ENCODE data around the gene BAG5.
"Not testable (repeated sequence)": the region's sequence is repeated elsewhere in the genome, so short reads cannot be mapped to it uniquely, and the experiment has no call there.

BAG5 gene

DNA sequence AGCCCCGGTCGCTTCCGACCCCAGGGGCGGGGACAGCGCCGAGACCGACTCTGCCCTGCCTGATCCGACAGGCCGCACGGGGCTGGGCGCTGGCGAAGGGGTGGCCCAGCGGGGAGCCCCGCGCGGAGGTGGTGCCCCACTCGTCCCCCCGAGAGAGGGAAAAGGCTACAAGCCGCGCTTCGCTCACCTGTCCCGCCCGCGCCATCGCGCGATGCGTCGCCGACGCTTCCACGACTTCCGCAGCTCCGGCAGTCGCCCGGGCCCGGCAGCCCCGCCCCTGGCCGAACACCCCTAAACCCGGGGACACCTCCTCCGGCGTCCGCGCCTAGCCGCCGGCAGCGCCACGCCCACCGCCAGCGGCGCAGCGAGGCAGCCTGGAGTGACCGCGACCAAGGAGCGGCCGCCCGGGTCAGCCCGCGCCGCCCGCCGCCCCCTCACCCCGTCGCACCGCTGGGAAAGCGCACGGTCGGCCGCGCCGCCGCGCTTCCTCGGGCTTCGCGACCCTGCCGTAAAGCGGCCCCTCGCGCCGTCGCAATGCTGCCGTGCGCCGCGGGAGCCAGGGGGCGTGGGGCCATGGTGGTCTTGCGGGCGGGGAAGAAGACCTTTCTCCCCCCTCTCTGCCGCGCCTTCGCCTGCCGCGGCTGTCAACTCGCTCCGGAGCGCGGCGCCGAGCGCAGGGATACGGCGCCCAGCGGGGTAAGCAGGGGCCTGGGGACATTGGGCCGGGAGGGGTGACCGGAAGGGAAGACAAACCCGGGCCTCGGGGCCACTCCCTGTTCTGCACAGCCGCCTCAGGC is at the start of gene BAG5, which contains the start of gene COA8:
BAG5 (minus strand) TSS at position 229 of the 797 bp plus-strand sequence. CDS start 1,493 bp downstream, outside the sequence.
COA8 (plus strand) TSS at position 532 of the 797 bp plus-strand sequence; CDS start at position 574, 42 bp downstream.
- DNase-seq = peak; percentile 84

GRCh38 chr14:103611215-103611614 is 48.8 kb upstream of the BAG5 start:
- no peak for DNase-seq

GRCh38 chr14:103609081-103609480 is 46.6 kb upstream of the BAG5 start:
- DNase-seq = not testable (repeated sequence)

DNA sequence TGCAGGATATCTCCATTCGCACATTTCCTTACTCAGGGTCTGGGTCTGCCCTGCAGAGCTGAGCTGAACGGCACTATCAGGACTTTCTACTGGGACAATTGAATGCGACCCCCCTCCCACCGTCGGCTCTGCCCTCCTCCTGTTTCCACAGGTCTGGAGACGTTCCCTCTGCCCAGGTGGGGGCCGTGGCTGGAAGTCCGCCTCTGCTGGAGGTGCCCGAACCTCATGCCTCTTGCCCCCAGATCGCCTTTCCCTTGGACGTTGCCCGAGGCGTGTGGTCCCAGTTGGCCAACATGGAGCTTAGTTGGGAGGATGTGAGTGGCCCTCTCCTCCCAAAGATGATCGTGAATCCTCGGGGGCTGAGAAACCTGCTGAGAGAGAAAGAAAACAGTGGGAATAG is 45.4 kb upstream of the BAG5 start:
- no peak for DNase-seq

DNA sequence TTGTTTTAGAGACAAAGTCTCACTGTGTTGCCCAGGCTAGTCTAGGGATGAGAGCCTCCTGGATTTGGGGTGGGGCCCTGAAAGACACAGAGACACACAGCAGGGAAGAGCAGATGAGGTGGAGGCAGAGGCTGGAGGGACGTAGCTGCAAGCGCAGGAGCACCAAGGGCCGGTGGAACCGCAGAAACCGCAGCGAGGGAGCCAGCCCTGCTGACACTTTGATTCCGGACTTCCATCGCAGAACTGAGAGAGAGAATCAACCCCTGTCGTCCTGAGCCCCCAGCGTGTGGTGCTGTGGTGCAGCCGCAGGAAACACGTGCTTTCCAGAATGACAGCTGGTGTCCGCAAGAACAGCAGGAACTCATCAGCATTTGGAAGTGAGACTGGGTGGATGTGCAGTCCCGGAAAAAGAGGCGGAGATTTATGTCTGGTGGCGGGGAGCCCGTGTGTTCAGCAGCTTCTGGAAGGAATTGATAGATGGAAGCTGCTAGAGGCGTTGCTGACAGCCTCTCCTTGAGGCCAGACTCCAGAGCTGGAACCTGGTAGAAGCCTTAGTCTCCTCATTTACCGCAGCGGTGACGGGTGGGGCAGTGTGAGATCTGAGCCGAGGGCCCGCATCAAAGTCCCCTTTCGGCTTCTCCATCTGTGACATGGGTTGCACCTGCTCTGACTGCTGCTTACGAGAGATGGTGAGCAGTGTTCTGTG is 44.7 kb upstream of the BAG5 start:
- DNase-seq = peak; percentile 48

- no peak for DNase-seq
Observed at GRCh38 chr14:103604620-103605019, 42.2 kb upstream of the BAG5 start.

DNA sequence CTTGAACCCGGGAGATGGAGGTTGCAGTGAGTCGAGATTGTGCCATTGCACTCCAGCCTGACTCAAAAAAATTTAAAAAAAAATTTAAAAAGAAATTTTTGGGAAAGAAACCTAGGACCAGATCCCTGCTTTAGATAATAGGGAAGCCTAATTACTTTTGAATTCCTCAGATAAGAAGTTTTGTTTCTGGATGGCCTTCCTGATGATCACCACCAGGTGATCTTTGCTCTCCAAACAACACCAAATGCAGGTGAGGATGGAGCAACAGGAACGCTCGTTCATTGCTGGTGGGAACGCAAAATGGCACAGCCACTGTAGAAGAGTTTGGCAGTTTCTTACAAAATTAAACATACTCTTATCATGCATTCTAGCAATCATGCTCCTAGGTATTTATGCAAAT is 38.0 kb upstream of the BAG5 start:
- DNase-seq = no peak

- no peak for DNase-seq
Observed at GRCh38 chr14:103597623-103598377, 35.3 kb upstream of the BAG5 start.

DNA sequence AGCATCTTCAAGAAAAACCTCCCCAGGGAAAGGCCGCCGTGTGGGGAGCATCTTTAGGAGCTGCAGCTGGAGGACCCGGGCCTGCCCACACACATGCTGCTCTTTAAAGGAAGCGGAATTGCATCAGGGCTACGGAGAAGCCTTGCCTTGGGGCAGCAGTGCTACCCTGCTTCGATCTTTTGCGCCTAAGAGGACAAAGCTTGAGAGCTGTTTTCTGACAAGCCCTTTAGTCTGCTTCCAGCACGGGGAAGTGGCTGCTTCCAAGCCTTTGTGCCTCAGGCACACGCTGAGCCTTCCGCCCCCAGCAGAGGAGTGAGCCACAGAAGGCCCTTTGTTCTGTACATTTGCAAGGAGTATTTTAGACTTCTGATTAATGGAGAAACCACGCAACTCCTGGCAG is 31.8 kb upstream of the BAG5 start:
- DNase-seq = no peak

DNA sequence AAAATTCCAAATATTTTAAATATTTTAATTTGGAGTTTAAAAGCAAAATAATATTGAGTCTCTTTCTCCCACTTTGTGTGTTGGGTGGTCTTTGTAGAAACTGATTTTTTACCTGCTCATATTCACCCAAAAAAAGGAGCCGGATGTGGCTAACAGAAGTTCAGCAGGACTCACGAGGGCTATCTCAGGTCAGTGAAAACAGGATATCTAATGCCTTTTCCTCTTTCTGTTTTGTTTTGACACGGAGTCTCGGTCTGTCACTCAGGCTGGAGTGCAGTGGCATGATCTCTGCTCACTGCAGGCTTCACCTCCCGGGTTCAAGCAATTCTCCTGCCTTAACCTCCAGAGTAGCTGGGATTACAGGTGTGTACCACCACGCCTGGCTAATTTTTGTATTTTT is 31.1 kb upstream of the BAG5 start:
- no peak for DNase-seq

DNA sequence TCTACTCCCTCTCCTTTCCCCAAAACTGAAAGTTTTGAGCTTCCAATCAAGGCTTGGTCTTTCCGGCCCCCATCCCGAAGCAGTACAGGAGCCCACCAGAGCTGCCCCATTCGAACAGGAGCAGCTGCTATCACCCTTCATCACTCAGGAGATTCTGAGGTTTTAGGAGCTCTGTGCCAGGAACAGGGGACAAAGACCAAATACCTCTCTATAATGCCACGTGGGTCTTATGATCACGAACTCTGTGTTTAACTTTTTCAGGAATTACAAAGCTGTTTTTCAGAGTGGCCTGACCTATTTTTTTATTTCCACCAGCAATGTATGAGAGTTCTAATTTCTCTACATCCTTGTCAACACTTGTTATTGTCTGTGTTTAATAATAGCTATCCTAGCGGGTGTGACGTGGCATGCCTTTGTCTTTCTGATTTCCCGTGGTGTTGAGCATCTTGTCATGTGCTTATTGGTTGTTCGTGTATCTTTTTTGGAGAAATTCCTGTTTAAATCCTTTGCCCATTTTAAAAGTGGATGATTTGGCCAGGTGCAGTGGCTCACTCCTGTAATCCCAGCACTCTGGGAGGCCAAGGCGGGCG is 22.0 kb upstream of the BAG5 start:
- no peak for DNase-seq

DNA sequence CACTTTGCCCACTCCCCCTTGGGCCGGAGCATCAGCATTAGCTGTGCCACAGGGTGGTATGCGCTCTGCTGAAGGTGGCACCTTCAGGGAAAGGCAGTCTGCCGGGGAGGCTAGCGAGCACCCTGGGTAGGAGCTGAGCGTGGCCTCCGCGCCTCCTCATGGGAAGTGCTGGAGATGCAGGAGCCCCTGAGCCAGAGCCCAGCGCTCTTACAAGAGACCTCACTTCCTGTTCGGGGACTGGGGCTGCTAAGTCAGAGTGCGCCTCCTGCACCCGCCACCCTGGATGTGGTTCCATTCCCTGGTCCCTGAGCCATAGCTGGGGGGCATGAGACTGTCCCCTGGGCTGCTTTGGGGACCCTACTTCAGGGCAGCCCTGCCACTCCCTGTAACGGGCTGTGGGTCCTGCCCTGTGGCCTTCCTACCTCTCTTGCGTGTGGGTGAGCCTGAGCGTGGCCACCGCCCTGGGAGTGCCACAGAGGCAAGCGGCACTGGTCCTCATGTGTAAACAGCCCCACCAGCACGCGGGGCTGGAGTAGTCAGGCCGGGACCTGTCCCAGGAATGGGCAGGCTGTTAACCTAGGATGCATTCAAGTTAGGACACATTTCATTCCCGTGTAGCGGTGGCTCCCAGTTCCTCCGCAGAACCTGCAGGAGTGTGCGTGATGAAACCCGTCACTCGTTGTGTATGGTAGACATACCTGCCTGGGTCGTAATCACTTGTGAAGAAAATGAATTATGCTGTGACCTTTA is 19.7 kb upstream of the BAG5 start:
- DNase-seq = no peak

DNA sequence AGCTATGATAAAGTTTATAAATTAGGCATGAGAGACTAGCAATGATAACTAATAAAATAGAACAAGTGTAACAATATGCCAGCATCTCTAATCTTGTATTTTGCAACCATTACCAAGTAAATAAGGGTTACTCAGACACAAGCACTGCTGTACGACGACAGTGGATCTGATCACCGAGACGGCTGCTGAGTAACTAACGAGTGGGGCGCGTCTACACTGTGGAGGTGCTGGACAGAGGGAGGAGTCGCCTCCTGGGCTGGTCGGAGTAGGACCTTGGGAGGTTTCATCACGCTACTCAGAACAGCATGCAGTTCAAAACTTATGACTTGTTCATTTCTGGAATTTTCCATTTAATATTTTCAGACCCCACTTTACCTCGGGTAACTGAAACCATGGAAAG is 18.7 kb upstream of the BAG5 start:
- DNase-seq = no peak

- DNase-seq = no peak
Observed at GRCh38 chr14:103578401-103579075, 16.1 kb upstream of the BAG5 start.

GRCh38 chr14:103576371-103577024 is 14.0 kb upstream of the BAG5 start:
- no peak for DNase-seq

GRCh38 chr14:103574707-103575285 is 12.3 kb upstream of the BAG5 start:
- no peak for DNase-seq

DNA sequence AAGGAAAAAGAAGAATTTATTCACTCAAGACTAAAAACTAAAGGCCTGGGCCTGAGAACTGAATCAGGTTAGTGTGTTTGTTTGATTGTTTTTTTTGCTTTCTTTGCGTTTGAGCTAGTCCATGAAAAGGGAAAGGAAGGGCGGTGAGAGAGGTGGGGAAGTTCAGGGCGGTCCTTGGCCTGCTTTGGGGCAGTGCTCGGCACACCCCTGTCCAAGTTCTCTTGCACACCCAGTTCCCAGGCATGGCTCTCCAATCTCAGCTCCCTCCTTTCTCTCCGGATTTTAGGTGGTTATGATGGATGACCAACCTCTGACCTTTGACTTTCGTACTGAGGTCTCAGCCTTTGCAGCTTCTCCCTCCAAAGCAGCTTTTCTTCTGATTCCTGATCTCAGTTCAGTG is 11.6 kb upstream of the BAG5 start:
- DNase-seq = no peak

GRCh38 chr14:103569408-103569807 is 7.0 kb upstream of the BAG5 start:
- no peak for DNase-seq

DNA sequence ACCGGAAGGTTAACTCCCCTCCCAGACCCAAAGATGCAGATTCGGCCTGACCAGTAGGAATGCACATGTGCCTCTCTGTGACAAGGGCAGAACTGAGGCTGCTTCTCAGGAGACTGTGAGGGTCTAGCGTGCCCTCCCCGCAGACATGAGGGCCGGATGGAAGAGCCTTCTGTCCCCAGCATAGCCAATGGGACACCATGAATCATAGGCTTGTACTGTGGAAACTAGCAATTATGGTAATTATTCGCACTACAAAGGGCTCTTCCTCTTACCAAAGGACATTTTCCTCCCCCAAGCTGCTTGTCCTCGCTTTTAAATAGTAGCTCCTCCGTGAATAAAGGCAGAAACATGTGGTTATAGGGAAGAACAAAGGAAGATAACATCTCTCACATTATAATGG is 6.5 kb upstream of the BAG5 start:
- no peak for DNase-seq

GRCh38 chr14:103563844-103564505 is 1.5 kb upstream of the BAG5 start:
- no peak for DNase-seq

Measured in activated gamma-delta T cell treated with Interleukin-2 at 50 U/mL for 16 hours (primary cell).